Suprapubic skin (tissue), 3 donors: Measurements from ENCODE around the gene ABCB1.

Experiments used
- CTCF ChIP-seq, 2 donors: fragments of 200-600 bp in 1 of 2; fragments of 450-650 bp in 1 of 2; sonication (generic) in 1 of 2; IDR thresholded peaks; one replicate each; pipeline ENCODE4 v1.5.1; 2016 to 2019; ENCODE audit warnings: antibody characterized with exemption in 2 of 2, mild to moderate bottlenecking in 1 of 2, moderate library complexity in 1 of 2
- EP300 ChIP-seq: sonication (generic); formaldehyde crosslinking; IDR thresholded peaks from one replicate; pipeline ENCODE4 v1.6.1; 2017; ENCODE audit warnings: antibody characterized with exemption
- POLR2A ChIP-seq, 2 donors: fragments of 450-650 bp; IDR thresholded peaks; one replicate each; pipeline ENCODE4 v1.6.1; 2017; ENCODE audit warnings: antibody characterized with exemption in 2 of 2, mild to moderate bottlenecking in 2 of 2, moderate library complexity in 2 of 2

GRCh38 chr7:87625101-87625500, 24.4 kb upstream of the ABCB1 start:
- TF ChIP-seq CTCF (IDR thresholded peaks at IDR 0.05), result no peak
- no peak for TF ChIP-seq POLR2A (IDR thresholded peaks at IDR 0.05)
- TF ChIP-seq EP300, result no peak
